Esophagus squamous epithelium (tissue), 4 donors: ENCODE measurements around the gene AIG1.

Source experiments
- POLR2A ChIP-seq, 4 donors: fragments of 450-650 bp; IDR thresholded peaks; one replicate each; pipeline ENCODE4 v1.6.1; 2017; ENCODE audit warnings: antibody characterized with exemption in 4 of 4, mild to moderate bottlenecking in 4 of 4, moderate library complexity in 3 of 4
- TF ChIP-seq, protein P1 (sequence below), 6 experiments: fragments of 450-650 bp in 4 of 6; fragments of 200-600 bp in 2 of 6; sonication (generic) in 2 of 6; IDR thresholded peaks; one replicate each; pipeline ENCODE4 v1.5.1; 2016 to 2019; ENCODE audit warnings: antibody characterized with exemption in 6 of 6, mild to moderate bottlenecking in 4 of 6, moderate library complexity in 4 of 6

DNA sequence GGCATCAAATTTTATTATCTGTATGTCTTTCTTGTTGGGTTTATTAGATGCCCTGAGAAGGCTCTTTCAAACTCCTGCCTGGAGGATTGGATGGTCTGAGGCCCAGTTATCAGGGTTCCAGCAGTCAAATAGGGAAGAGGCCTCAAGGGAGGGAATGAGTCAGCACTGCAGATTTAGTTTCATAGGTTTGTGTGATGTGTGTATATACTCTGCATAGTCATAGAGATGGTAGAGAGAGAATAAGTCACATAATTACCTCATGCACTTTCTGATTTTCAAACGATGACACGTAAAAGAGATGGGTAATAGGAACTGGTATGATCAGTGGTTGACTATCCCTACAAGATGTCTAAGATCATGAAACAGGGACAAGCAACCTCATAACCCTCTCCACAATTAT lies 307.7 kb downstream of the AIG1 start:
- TF ChIP-seq, protein P1, sequence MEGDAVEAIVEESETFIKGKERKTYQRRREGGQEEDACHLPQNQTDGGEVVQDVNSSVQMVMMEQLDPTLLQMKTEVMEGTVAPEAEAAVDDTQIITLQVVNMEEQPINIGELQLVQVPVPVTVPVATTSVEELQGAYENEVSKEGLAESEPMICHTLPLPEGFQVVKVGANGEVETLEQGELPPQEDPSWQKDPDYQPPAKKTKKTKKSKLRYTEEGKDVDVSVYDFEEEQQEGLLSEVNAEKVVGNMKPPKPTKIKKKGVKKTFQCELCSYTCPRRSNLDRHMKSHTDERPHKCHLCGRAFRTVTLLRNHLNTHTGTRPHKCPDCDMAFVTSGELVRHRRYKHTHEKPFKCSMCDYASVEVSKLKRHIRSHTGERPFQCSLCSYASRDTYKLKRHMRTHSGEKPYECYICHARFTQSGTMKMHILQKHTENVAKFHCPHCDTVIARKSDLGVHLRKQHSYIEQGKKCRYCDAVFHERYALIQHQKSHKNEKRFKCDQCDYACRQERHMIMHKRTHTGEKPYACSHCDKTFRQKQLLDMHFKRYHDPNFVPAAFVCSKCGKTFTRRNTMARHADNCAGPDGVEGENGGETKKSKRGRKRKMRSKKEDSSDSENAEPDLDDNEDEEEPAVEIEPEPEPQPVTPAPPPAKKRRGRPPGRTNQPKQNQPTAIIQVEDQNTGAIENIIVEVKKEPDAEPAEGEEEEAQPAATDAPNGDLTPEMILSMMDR (IDR thresholded peaks at IDR 0.05), result no peak
- TF ChIP-seq POLR2A (IDR thresholded peaks at IDR 0.05), result no peak
